WTC11 (cell line): Measurements from ENCODE around the gene MYMX. TPM values are rescaled to one million over a fixed set of nuclear protein-coding genes. Genes with fewer than 3 reads are reported as not detected.

ENCODE experiments used
- ATAC-seq: fragments of 200-7000 bp; cut with Tn5 transposase; 2 replicates; pipeline ENCODE4 v1.10.0; 2021; ENCODE audit warnings: mild to moderate bottlenecking, moderate library complexity
- CTCF ChIA-PET: fragments of 300-600 bp; sonication (Branson Sonifier 250); formaldehyde crosslinking; loops from one replicate; lab custom pipeline; 2021; ENCODE audit warnings: antibody characterized with exemption; lab: Charles Lee
- POLR2A ChIA-PET: fragments of 350-600 bp; sonication (Branson Sonifier 250); formaldehyde crosslinking; loops from one replicate; lab custom pipeline; 2021; ENCODE audit warnings: antibody characterized with exemption; lab: Charles Lee
- DNase-seq: peaks from one replicate; pipeline ENCODE4 v3.0.0; 2021; ENCODE audit warnings: low spot score
- H3K27ac Mint-ChIP-seq: 2 replicates; pipeline ENCODE4 v1.8.0; 2021; ENCODE audit warnings: mixed read lengths
- H3K27me3 Mint-ChIP-seq: 2 replicates; pipeline ENCODE4 v1.8.0; 2021; ENCODE audit warnings: low read depth, mild to moderate bottlenecking, moderate library complexity, mixed read lengths
- H3K36me3 Mint-ChIP-seq: 2 replicates; pipeline ENCODE4 v1.8.0; 2021; ENCODE audit warnings: mixed read lengths
- H3K4me1 Mint-ChIP-seq: 2 replicates; pipeline ENCODE4 v1.8.0; 2022; ENCODE audit warnings: mixed read lengths
- H3K4me3 Mint-ChIP-seq: 2 replicates; pipeline ENCODE4 v1.8.0; 2021; ENCODE audit warnings: mild to moderate bottlenecking, moderate library complexity, mixed read lengths
- H3K9me3 Mint-ChIP-seq: 2 replicates; pipeline ENCODE4 v1.8.0; 2021; ENCODE audit warnings: mixed read lengths
- AFF4 ChIP-seq: sonication (generic); formaldehyde crosslinking; IDR thresholded peaks from 2 replicates; pipeline ENCODE4 v1.8.1; 2023; ENCODE audit warnings: mild to moderate bottlenecking, missing genetic modification reagents, borderline replicate concordance
- ARID4B ChIP-seq: sonication (generic); formaldehyde crosslinking; IDR thresholded peaks from 2 replicates; pipeline ENCODE4 v1.8.0; 2023; ENCODE audit warnings: missing genetic modification reagents, mild to moderate bottlenecking, borderline replicate concordance
- ATF1 ChIP-seq: sonication (generic); formaldehyde crosslinking; IDR thresholded peaks from 2 replicates; pipeline ENCODE4 v1.8.1; 2023; ENCODE audit warnings: mild to moderate bottlenecking, moderate library complexity, missing genetic modification reagents
- EMX1 ChIP-seq: fragments of 250-450 bp; sonication (Bioruptor Pico); IDR thresholded peaks from 2 replicates; pipeline ENCODE4 v1.8.0; 2021; ENCODE audit warnings: mild to moderate bottlenecking
- ESRRA ChIP-seq: sonication (generic); formaldehyde crosslinking; IDR thresholded peaks from 2 replicates; pipeline ENCODE4 v1.8.1; 2022; ENCODE audit warnings: mild to moderate bottlenecking, missing genetic modification reagents, borderline replicate concordance
- ETV6 ChIP-seq: sonication (generic); formaldehyde crosslinking; IDR thresholded peaks from 2 replicates; pipeline ENCODE4 v1.8.1; 2022; ENCODE audit warnings: mild to moderate bottlenecking, missing genetic modification reagents
- JUN ChIP-seq: sonication (generic); formaldehyde crosslinking; IDR thresholded peaks from 2 replicates; pipeline ENCODE4 v1.8.0; 2023; ENCODE audit warnings: mild to moderate bottlenecking, missing genetic modification reagents
- NR1H2 ChIP-seq: sonication (generic); formaldehyde crosslinking; IDR thresholded peaks from 2 replicates; pipeline ENCODE4 v1.9.0; 2021; ENCODE audit warnings: mild to moderate bottlenecking, moderate library complexity, missing genetic modification reagents
- NR3C1 ChIP-seq: sonication (generic); formaldehyde crosslinking; conservative IDR thresholded peaks from 2 replicates; pipeline ENCODE4 v1.8.1; 2023; ENCODE audit warnings: low read depth, mild to moderate bottlenecking, missing genetic modification reagents
- OVOL2 ChIP-seq: fragments of 250-450 bp; sonication (Bioruptor Pico); IDR thresholded peaks from 2 replicates; pipeline ENCODE4 v1.9.0; 2021; ENCODE audit warnings: mild to moderate bottlenecking, borderline replicate concordance
- STAT6 ChIP-seq: sonication (generic); formaldehyde crosslinking; conservative IDR thresholded peaks from 2 replicates; pipeline ENCODE4 v1.8.1; 2023; ENCODE audit warnings: mild to moderate bottlenecking, low read depth, missing genetic modification reagents, moderate library complexity
- TEAD1 ChIP-seq: sonication (generic); formaldehyde crosslinking; IDR thresholded peaks from 2 replicates; pipeline ENCODE4 v1.8.0; 2022; ENCODE audit warnings: mild to moderate bottlenecking, missing genetic modification reagents
- ZNF219 ChIP-seq: sonication (generic); formaldehyde crosslinking; IDR thresholded peaks from 2 replicates; pipeline ENCODE4 v1.8.0; 2023; ENCODE audit warnings: missing genetic modification reagents, mild to moderate bottlenecking, borderline replicate concordance
- ZNF232 ChIP-seq: sonication (generic); formaldehyde crosslinking; IDR thresholded peaks from 2 replicates; pipeline ENCODE4 v1.8.0; 2022; ENCODE audit warnings: mild to moderate bottlenecking, missing genetic modification reagents
- ZNF281 ChIP-seq: sonication (generic); formaldehyde crosslinking; IDR thresholded peaks from 2 replicates; pipeline ENCODE4 v1.8.0; 2023; ENCODE audit warnings: mild to moderate bottlenecking, missing genetic modification reagents
- total RNA-seq: library from RNA; stranded (reverse); gene quantifications from 3 replicates; pipeline ENCODE4 v1.2.3, GENCODE V29; 2021
- TF ChIP-seq, protein P1 (sequence below): sonication (generic); formaldehyde crosslinking; IDR thresholded peaks from 2 replicates; pipeline ENCODE4 v1.8.1; 2023; ENCODE audit warnings: mild to moderate bottlenecking, missing genetic modification reagents

Gene MYMX
- total RNA-seq, 1 experiment from 2014 or later = 3.9 TPM

- no peak for TF ChIP-seq ZNF281 (CRISPR knock-in tag)
- no peak for TF ChIP-seq ATF1 (CRISPR knock-in tag)
- TF ChIP-seq OVOL2 (CRISPR knock-in tag) = no peak
- TF ChIP-seq ZNF232 (CRISPR knock-in tag) = peak; percentile 54; the same call in 1 of the 2 replicates
- TF ChIP-seq ESRRA = peak; percentile 63; the same call in 1 of the 2 replicates
- peak; percentile 40; the same call in 1 of the 2 replicates for TF ChIP-seq ARID4B
- no peak for TF ChIP-seq TEAD1 (CRISPR knock-in tag)
- peak; percentile 44; the same call in 1 of the 2 replicates for TF ChIP-seq JUN
- TF ChIP-seq EMX1 (CRISPR knock-in tag) = no peak
- TF ChIP-seq ETV6 (CRISPR knock-in tag) = peak; percentile 84
- TF ChIP-seq, protein P1, sequence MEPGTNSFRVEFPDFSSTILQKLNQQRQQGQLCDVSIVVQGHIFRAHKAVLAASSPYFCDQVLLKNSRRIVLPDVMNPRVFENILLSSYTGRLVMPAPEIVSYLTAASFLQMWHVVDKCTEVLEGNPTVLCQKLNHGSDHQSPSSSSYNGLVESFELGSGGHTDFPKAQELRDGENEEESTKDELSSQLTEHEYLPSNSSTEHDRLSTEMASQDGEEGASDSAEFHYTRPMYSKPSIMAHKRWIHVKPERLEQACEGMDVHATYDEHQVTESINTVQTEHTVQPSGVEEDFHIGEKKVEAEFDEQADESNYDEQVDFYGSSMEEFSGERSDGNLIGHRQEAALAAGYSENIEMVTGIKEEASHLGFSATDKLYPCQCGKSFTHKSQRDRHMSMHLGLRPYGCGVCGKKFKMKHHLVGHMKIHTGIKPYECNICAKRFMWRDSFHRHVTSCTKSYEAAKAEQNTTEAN (CRISPR knock-in tag) = no peak
These were observed 6.7 kb downstream of the MYMX start, which contains the start of gene SLC29A1 (continued) for GRCh38 chr6:44223319-44224028.

DNA sequence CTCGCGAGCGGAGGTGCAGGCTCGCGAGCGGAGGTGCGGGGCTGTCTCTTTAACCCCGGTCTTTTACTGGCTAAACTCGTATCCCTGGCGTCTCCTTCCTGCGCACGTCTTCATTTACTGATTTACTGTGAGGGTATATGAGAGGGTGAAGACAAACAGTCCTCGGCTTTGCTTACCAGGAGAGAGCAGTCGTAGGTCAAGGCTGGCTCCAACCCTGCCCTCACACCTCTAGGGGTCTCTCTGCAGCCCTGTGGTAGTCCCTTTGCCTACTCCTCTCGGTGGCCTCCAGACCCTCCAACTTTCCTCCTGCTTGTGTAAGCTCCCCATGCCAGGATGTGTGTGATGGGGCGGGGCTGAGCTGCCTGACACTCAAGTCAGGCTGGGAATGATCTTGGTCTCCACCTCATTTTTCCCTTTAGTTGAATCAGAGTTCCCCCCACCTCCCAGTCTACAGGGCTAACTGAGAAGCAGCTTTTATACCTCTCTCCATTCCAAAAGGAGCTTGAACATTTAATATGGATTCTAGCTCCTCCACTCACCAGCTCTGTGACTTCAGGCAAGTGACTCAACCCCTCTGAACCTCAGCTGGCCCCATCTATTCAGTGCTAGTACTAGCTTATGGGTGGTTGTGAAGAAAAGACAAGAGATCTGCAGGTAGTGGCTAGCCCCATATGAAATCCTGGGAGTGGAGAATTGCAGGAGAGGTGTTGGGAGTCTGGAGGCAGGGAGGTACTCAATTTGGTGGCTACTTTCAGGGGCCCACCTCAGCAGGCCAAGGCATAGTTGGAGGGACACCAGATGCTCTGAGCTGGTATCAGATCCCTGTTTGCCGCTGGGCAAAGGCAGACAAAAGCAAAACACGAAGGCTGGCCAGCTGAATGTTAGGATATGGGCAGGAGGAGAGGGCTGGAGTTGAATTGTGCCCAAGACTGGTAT is 7.6 kb downstream of the MYMX start:
- peak overlapping the region; percentile 90 for H3K27ac Mint-ChIP-seq
- CTCF ChIA-PET = interaction anchor here (0.6 to 10.7 kb wide), 22 partner anchors 11 to 1157 kb away, joined by 3 to 174 read pairs (median 5); partner anchors contain the start of genes AARS2, HSP90AB1 and SLC35B2
- peaks cover 13% of the 10 kb centered on the region for H3K36me3 Mint-ChIP-seq
- peak overlapping the region; percentile 89 for H3K4me3 Mint-ChIP-seq
- peak; percentile 39 for DNase-seq
- no peaks in the 10 kb centered on the region for H3K9me3 Mint-ChIP-seq
- H3K4me1 Mint-ChIP-seq = peaks cover 55% of the 10 kb centered on the region
- POLR2A ChIA-PET = interaction anchor here (1.0 to 5.7 kb wide), 7 partner anchors 10 to 51 kb away, joined by 3 to 63 read pairs (median 7); partner anchors contain the start of genes HSP90AB1 and SLC35B2
- peak; percentile 13 for ATAC-seq
- no peaks in the 10 kb centered on the region for H3K27me3 Mint-ChIP-seq
- TF ChIP-seq STAT6 (CRISPR knock-in tag) (no peak), AFF4 (no peak), NR1H2 (CRISPR knock-in tag) (no peak), ZNF219 (CRISPR knock-in tag) (no peak), JUN (no peak), NR3C1 (CRISPR knock-in tag) (no peak)
